HepG2 (cell line): ENCODE results near the gene MCOLN3. TPM values are rescaled to one million over a fixed set of nuclear protein-coding genes. Genes with fewer than 3 reads are reported as not detected.

Source experiments
- ATAC-seq: fragments of 200-7000 bp; cut with Tn5 transposase; 3 replicates; pipeline ENCODE4 v1.9.1; 2020; ENCODE audit warnings: mild to moderate bottlenecking, moderate library complexity
- BruUV-seq: library from RNA; stranded (reverse); fragments of 400-500 nt; replicated peaks from 2 replicates; lab custom pipeline; 2021; lab: Mats Ljungman, UMichigan
- CTCF ChIA-PET: fragments of 300-600 bp; formaldehyde crosslinking; extraction: SDS; loops from one replicate; lab custom pipeline; 2021; ENCODE audit warnings: low total read pairs, inconsistent platforms, low intra/inter-chr PET ratio; lab: Yijun Ruan, JAX
- POLR2A ChIA-PET: fragments of 350-600 bp; sonication (Branson Sonifier 250); formaldehyde crosslinking; loops from one replicate; lab custom pipeline; 2020; ENCODE audit warnings: antibody characterized with exemption, inconsistent platforms; lab: Yijun Ruan, JAX
- DNase-seq: peaks from one replicate; pipeline ENCODE4 v3.0.0-alpha.2; 2015; ENCODE audit warnings: low spot score
- FAIRE-seq: peaks from 3 replicates; lab custom pipeline; 2011; peaks lifted over from hg19 to GRCh38; lab: Jason Lieb, UNC
- H2AFZ ChIP-seq: one replicate; pipeline ENCODE4 v1.6.1; 2011; ENCODE audit warnings: low read length, inconsistent platforms
- H3K27ac ChIP-seq: fragments of 300-600 bp; 3 replicates; pipeline ENCODE4 v1.8.0; 2011; ENCODE audit warnings: mixed run types, mild to moderate bottlenecking, mixed read lengths, low read length, inconsistent platforms; ENCODE audit not compliant: insufficient read depth; ENCODE audit errors: extremely low read length
- H3K27me3 ChIP-seq, 2 experiments: fragments of 200-600 bp in 1 of 2; 2 replicates in 1 of 2; 3 replicates in 1 of 2; pipeline versions ENCODE4 v1.6.0 to v1.8.0; 2011; ENCODE audit warnings: low read length in 2 of 2, mild to moderate bottlenecking in 2 of 2, moderate library complexity in 2 of 2, inconsistent platforms in 1 of 2; ENCODE audit not compliant: insufficient read depth in 2 of 2, control insufficient read depth in 1 of 2
- H3K36me3 ChIP-seq, 2 experiments: fragments of 200-600 bp in 1 of 2; replicated peaks in 1 of 2; 2 replicates in 1 of 2; 3 replicates in 1 of 2; pipeline versions ENCODE4 v1.5.1 to v1.8.0; 2011; ENCODE audit warnings: low read length in 2 of 2, inconsistent platforms in 1 of 2; ENCODE audit not compliant: insufficient read depth in 2 of 2, control insufficient read depth in 1 of 2
- H3K4me1 ChIP-seq: 2 replicates; pipeline ENCODE4 v1.5.1; 2012; ENCODE audit warnings: low read length, inconsistent platforms; ENCODE audit not compliant: insufficient read depth
- H3K4me2 ChIP-seq: 2 replicates; pipeline ENCODE4 v1.6.0; 2011; ENCODE audit warnings: low read depth, low read length, inconsistent platforms
- H3K4me3 ChIP-seq, 3 experiments: fragments of 200-600 bp in 1 of 3; sonication (generic), shearing (Covaris generic) in 1 of 3; replicated peaks in 1 of 3; 2 replicates each; pipeline ENCODE4 v1.5.1; 2011 to 2016; ENCODE audit warnings: low read length in 3 of 3, inconsistent platforms in 2 of 3, low read depth in 2 of 3, mild to moderate bottlenecking in 2 of 3, control low read depth in 1 of 3, mixed read lengths in 1 of 3; ENCODE audit not compliant: insufficient read depth in 1 of 3
- H3K79me2 ChIP-seq: one replicate; pipeline ENCODE4 v1.6.1; 2011; ENCODE audit warnings: low read length, inconsistent platforms; ENCODE audit not compliant: insufficient read depth
- H3K9ac ChIP-seq: 2 replicates; pipeline ENCODE4 v1.6.0; 2011; ENCODE audit warnings: mild to moderate bottlenecking, low read depth, low read length, inconsistent platforms; ENCODE audit not compliant: insufficient read depth
- H3K9me3 ChIP-seq: 2 replicates; pipeline ENCODE4 v1.5.1; 2012; ENCODE audit warnings: mild to moderate bottlenecking, low read length
- H4K20me1 ChIP-seq: 2 replicates; pipeline ENCODE4 v1.6.0; 2011; ENCODE audit warnings: inconsistent platforms, mild to moderate bottlenecking, low read length, moderate library complexity; ENCODE audit not compliant: insufficient read depth
- ATF7-NPFF ChIP-seq: sonication (generic); formaldehyde crosslinking; IDR thresholded peaks from 2 replicates; pipeline ENCODE4 v1.8.1; 2023; ENCODE audit warnings: mild to moderate bottlenecking, low read depth, missing genetic modification reagents, moderate library complexity
- DRAP1 ChIP-seq: IDR thresholded peaks from 2 replicates; pipeline ENCODE4 v1.6.1; 2016; ENCODE audit warnings: missing genetic modification reagents, missing compliant biosample characterization
- E2F2 ChIP-seq: sonication (generic); formaldehyde crosslinking; IDR thresholded peaks from 2 replicates; pipeline ENCODE4 v1.4.0; 2020; ENCODE audit warnings: missing genetic modification reagents, borderline replicate concordance
- EHMT2 ChIP-seq: fragments of 200-600 bp; sonication (generic); IDR thresholded peaks from 2 replicates; pipeline ENCODE4 v1.7.0; 2017; ENCODE audit warnings: antibody characterized with exemption, low read depth, low read length, borderline replicate concordance
- ETV5 ChIP-seq: IDR thresholded peaks from 2 replicates; pipeline ENCODE4 v1.6.1; 2018; ENCODE audit warnings: missing biosample characterization, missing genetic modification reagents, inconsistent platforms, borderline replicate concordance
- FOXM1 ChIP-seq: sonication (generic); formaldehyde crosslinking; IDR thresholded peaks from 2 replicates; pipeline ENCODE4 v1.5.0; 2020; ENCODE audit warnings: missing genetic modification reagents
- HNRNPUL1 ChIP-seq: fragments of 200-400 bp; formaldehyde crosslinking; IDR thresholded peaks from 2 replicates; pipeline ENCODE4 v1.6.1; 2017; ENCODE audit warnings: low read depth, mild to moderate bottlenecking, low read length, moderate library complexity
- JUNB ChIP-seq: sonication (generic); formaldehyde crosslinking; IDR thresholded peaks from 2 replicates; pipeline ENCODE4 v1.8.0; 2022; ENCODE audit warnings: missing genetic modification reagents, mild to moderate bottlenecking, borderline replicate concordance
- MAFK ChIP-seq, 2 experiments: IDR thresholded peaks in 1 of 2; conservative IDR thresholded peaks in 1 of 2; 2 replicates each; pipeline ENCODE4 v1.6.1; 2011; ENCODE audit warnings: improper control_type of control experiment in 2 of 2, low read length in 2 of 2
- SNAI1 ChIP-seq: sonication (generic); formaldehyde crosslinking; IDR thresholded peaks from 2 replicates; pipeline ENCODE4 v1.5.0; 2020; ENCODE audit warnings: mild to moderate bottlenecking, missing genetic modification reagents, borderline replicate concordance
- SOX5 ChIP-seq: IDR thresholded peaks from 2 replicates; pipeline ENCODE4 v1.6.1; 2016; ENCODE audit warnings: borderline replicate concordance
- SP4 ChIP-seq: sonication (generic); formaldehyde crosslinking; IDR thresholded peaks from 2 replicates; pipeline ENCODE4 v1.8.1; 2023; ENCODE audit warnings: mild to moderate bottlenecking, missing genetic modification reagents
- YEATS2 ChIP-seq: sonication (generic); formaldehyde crosslinking; IDR thresholded peaks from 2 replicates; pipeline ENCODE4 v1.4.0; 2020; ENCODE audit warnings: missing genetic modification reagents, borderline replicate concordance
- ZC3H13 ChIP-seq: sonication (generic); formaldehyde crosslinking; IDR thresholded peaks from 2 replicates; pipeline ENCODE4 v1.8.1; 2023; ENCODE audit warnings: mild to moderate bottlenecking, missing genetic modification reagents, moderate library complexity
- ZFP36L2 ChIP-seq: sonication (generic); formaldehyde crosslinking; IDR thresholded peaks from 2 replicates; pipeline ENCODE4 v1.4.0; 2020; ENCODE audit warnings: missing genetic modification reagents
- ZNF282 ChIP-seq: fragments of 450-650 bp; IDR thresholded peaks from 2 replicates; pipeline ENCODE4 v1.6.1; 2018; ENCODE audit not compliant: partially characterized antibody
- ZNF367 ChIP-seq: sonication (generic); formaldehyde crosslinking; IDR thresholded peaks from 2 replicates; pipeline ENCODE4 v1.4.0; 2020; ENCODE audit warnings: missing genetic modification reagents, borderline replicate concordance
- ZNF576 ChIP-seq: sonication (generic); formaldehyde crosslinking; IDR thresholded peaks from 2 replicates; pipeline ENCODE4 v1.4.0; 2020; ENCODE audit warnings: mild to moderate bottlenecking, missing genetic modification reagents
- ZNF615 ChIP-seq: sonication (generic); formaldehyde crosslinking; IDR thresholded peaks from 2 replicates; pipeline ENCODE4 v1.5.0; 2020; ENCODE audit warnings: mild to moderate bottlenecking, missing genetic modification reagents, borderline replicate concordance
- WGBS: methylation state at CpG from one replicate; pipeline ENCODE4 v1.1.6; 2017; ENCODE audit warnings: low lambda C conversion rate; 5-methylcytosine and 5-hydroxymethylcytosine counted together
- in situ Hi-C: cut with HindIII; loops from 2 replicates; pipeline ENCODE4 v1.10.0; 2017; ENCODE audit warnings: low pct_unique_long_range_greater_than_20kb; ENCODE audit not compliant: extremely low pct_ligation_motif_present
- intact Hi-C: fragments of 100-400 bp; cut with micrococcal nuclease; formaldehyde crosslinking; loops from one replicate; pipeline ENCODE4 v1.10.0; 2022; ENCODE audit not compliant: unreplicated experiment
- polyA plus RNA-seq, 8 experiments: library from polyadenylated mRNA; depleted of rRNA in 3 of 8; stranded (reverse) in 7 of 8; unstranded in 1 of 8; fragments of >200 nt; fragmentation: Illumina TruSeq in 4 of 8; extraction: Trizol in 4 of 8; gene quantifications; 2 replicates each; pipeline versions ENCODE4 v1.2.1 to v1.2.3, GENCODE V29; 2011 to 2016; ENCODE audit warnings: low read depth in 4 of 8, missing spikeins in 1 of 8, mixed read lengths in 1 of 8; ENCODE audit not compliant: insufficient read depth in 1 of 8
- total RNA-seq, 5 experiments: library from RNA; depleted of rRNA; stranded (reverse); fragments of >200 nt; fragmentation: Illumina TruSeq; extraction: Trizol; gene quantifications; 2 replicates each; pipeline ENCODE4 v1.2.3, GENCODE V29; 2016; ENCODE audit warnings: low read depth in 1 of 5

MCOLN3 gene
- total and polyA plus RNA-seq, 2 of the 13 experiments (the other 11 are each of a cell fraction or from before 2014, with no cell fraction given), result 0.04 TPM

GRCh38 chr1:84969489-84970250 lies 78.6 kb downstream of the MCOLN3 start:
- DNase-seq, result no peak
- Histone ChIP-seq H3K4me2 (no peak overlapping the region), H3K4me1 (no peaks in the 10 kb centered on the region), H3K79me2 (no peaks in the 10 kb centered on the region)
- CTCF ChIA-PET, result no interaction called here
- FAIRE-seq, result no peak
- TF ChIP-seq ZNF576 (CRISPR knock-in tag) (no peak), DRAP1 (no peak), EHMT2 (no peak), ETV5 (CRISPR knock-in tag) (no peak), YEATS2 (CRISPR knock-in tag) (no peak), ZNF367 (no peak), ZC3H13 (CRISPR knock-in tag) (no peak), E2F2 (CRISPR knock-in tag) (no peak), SNAI1 (CRISPR knock-in tag) (no peak), MAFK (conservative IDR thresholded peaks at IDR 0.05 in 1 of 2, IDR thresholded peaks at IDR 0.05 in 1 of 2; ENCODE audit: low read length in 2 of 2) (no peak), HNRNPUL1 (no peak), ZNF282 (no peak), JUNB (CRISPR knock-in tag) (no peak), FOXM1 (CRISPR knock-in tag) (no peak), ZFP36L2 (CRISPR knock-in tag) (no peak), SOX5 (CRISPR knock-in tag) (no peak), ZNF615 (CRISPR knock-in tag) (no peak), ATF7-NPFF (CRISPR knock-in tag) (no peak), SP4 (CRISPR knock-in tag) (no peak)
- TF ChIP-seq, all 625 proteins: peak for 0
- ATAC-seq, result no peak
- WGBS, result 40% methylated on average over 7 of the region's 7 CpGs
- no peak overlapping the region for H2AFZ ChIP-seq
- H4K20me1 ChIP-seq, result no peaks in the 10 kb centered on the region
- BruUV-seq, result no TSS peak
- POLR2A ChIA-PET, result no interaction called here
- no peak overlapping the region for H3K27ac ChIP-seq
- H3K36me3 ChIP-seq, result no peaks in the 10 kb centered on the region
- H3K27me3 ChIP-seq, result no peaks in the 10 kb centered on the region
- H3K9me3 ChIP-seq, result no peaks in the 10 kb centered on the region
- no peak overlapping the region for H3K4me3 ChIP-seq
- in situ Hi-C loops, result no loop called here
- H3K9ac ChIP-seq, result no peak overlapping the region
- intact Hi-C loops, result no loop called here
